Breast epithelium (tissue), 4 donors: Measurements from ENCODE around the gene NUDT11. TPM values are rescaled to one million over a fixed set of nuclear protein-coding genes. Genes with fewer than 3 reads are reported as not detected.
"Not testable (repeated sequence)": the region's sequence is repeated elsewhere in the genome, so short reads cannot be mapped to it uniquely, and the experiment has no call there.

Experiments
- DNase-seq, 2 donors: peaks; one replicate each; pipeline ENCODE4 v3.0.0-alpha.2; 2019; ENCODE audit warnings: low spot score in 2 of 2
- H3K27ac ChIP-seq, 2 donors: fragments of 200-600 bp; sonication (generic) in 1 of 2; one replicate each; pipeline ENCODE4 v1.5.1; 2016 to 2019; ENCODE audit warnings: mild to moderate bottlenecking in 1 of 2
- H3K27me3 ChIP-seq, 2 donors: fragments of 200-600 bp; sonication (generic) in 1 of 2; one replicate each; pipeline versions ENCODE4 v1.5.1 to v1.6.0; 2017 to 2019; ENCODE audit warnings: control low read depth in 1 of 2, mild to moderate bottlenecking in 1 of 2
- H3K36me3 ChIP-seq: fragments of 200-600 bp; one replicate; pipeline ENCODE4 v1.5.1; 2019
- H3K4me1 ChIP-seq, 2 donors: fragments of 200-600 bp; sonication (generic); one replicate each; pipeline ENCODE4 v1.5.1; 2016 to 2019; ENCODE audit warnings: control low read depth in 1 of 2
- H3K4me3 ChIP-seq, 3 donors: fragments of 200-600 bp; sonication (generic); 1 replicate in 2 of 3; 2 replicates in 1 of 3; pipeline ENCODE4 v1.5.1; 2016 to 2019; ENCODE audit warnings: mild to moderate bottlenecking in 3 of 3, moderate library complexity in 2 of 3
- H3K9me3 ChIP-seq, 2 donors: fragments of 200-600 bp; sonication (generic) in 1 of 2; one replicate each; pipeline ENCODE4 v1.5.1; 2016 to 2019; ENCODE audit warnings: control low read depth in 1 of 2
- CTCF ChIP-seq, 3 donors: fragments of 450-650 bp; IDR thresholded peaks; one replicate each; pipeline ENCODE4 v1.5.1; 2016 to 2017; ENCODE audit warnings: antibody characterized with exemption in 3 of 3, mild to moderate bottlenecking in 3 of 3, moderate library complexity in 3 of 3
- POLR2A ChIP-seq: fragments of 450-650 bp; IDR thresholded peaks from one replicate; pipeline ENCODE4 v1.6.1; 2016; ENCODE audit warnings: antibody characterized with exemption, mild to moderate bottlenecking, moderate library complexity
- POLR2AphosphoS5 ChIP-seq, 3 donors: sonication (generic); formaldehyde crosslinking; IDR thresholded peaks; one replicate each; pipeline ENCODE4 v1.6.1; 2017; ENCODE audit warnings: antibody characterized with exemption in 3 of 3
- intact Hi-C: fragments of 100-400 bp; cut with DNase I; formaldehyde crosslinking; loops from one replicate; pipeline ENCODE4 v1.15.1; 2023; ENCODE audit warnings: low total_unique reads
- total RNA-seq, 3 donors: library from RNA; depleted of rRNA; stranded (reverse); fragments of >200 nt; gene quantifications; one replicate each; pipeline ENCODE4 v1.1.0, GENCODE V29; 2016

The NUDT11 gene
- total RNA-seq, 3 donors from 2014 or later, result 1.4 to 2.6 (median 2.2) TPM

- intact Hi-C loops, result no loop called here
- H3K4me1 ChIP-seq, result no peaks in the 10 kb centered on the region
- no peak overlapping the region for H3K27ac ChIP-seq
- no peaks in the 10 kb centered on the region for H3K9me3 ChIP-seq
- DNase-seq, result no peak
- peaks cover 0 to 64% of the 10 kb centered on the region in 2 donors for H3K27me3 ChIP-seq
- TF ChIP-seq POLR2AphosphoS5 (IDR thresholded peaks at IDR 0.05) (no peak), CTCF (IDR thresholded peaks at IDR 0.05) (no peak), POLR2A (no peak)
- no peaks in the 10 kb centered on the region for H3K36me3 ChIP-seq
- H3K4me3 ChIP-seq, result no peak overlapping the region
Observed at GRCh38 chrX:51487960-51488267, 8.5 kb downstream of the NUDT11 start.

- DNase-seq, result no peak
- intact Hi-C loops, result no loop called here
- H3K4me3 ChIP-seq, result no peak overlapping the region
- H3K9me3 ChIP-seq, result no peaks in the 10 kb centered on the region
- H3K27me3 ChIP-seq, result peaks cover 0 to 40% of the 10 kb centered on the region in 2 donors
- no peak for TF ChIP-seq POLR2A
- no peak for TF ChIP-seq POLR2AphosphoS5 (IDR thresholded peaks at IDR 0.05)
- no peak for TF ChIP-seq CTCF (IDR thresholded peaks at IDR 0.05)
- no peaks in the 10 kb centered on the region for H3K36me3 ChIP-seq
- no peaks in the 10 kb centered on the region for H3K4me1 ChIP-seq
- no peak overlapping the region for H3K27ac ChIP-seq
Observed at GRCh38 chrX:51484616-51485015, 11.8 kb downstream of the NUDT11 start.

GRCh38 chrX:51482411-51482810 lies 14.0 kb downstream of the NUDT11 start:
- peaks cover 0 to 43% of the 10 kb centered on the region in 2 donors for H3K27me3 ChIP-seq
- intact Hi-C loops, H3K9me3 ChIP-seq, H3K4me1 ChIP-seq, H3K4me3 ChIP-seq, H3K27ac ChIP-seq, DNase-seq, H3K36me3 ChIP-seq: not testable (repeated sequence)

GRCh38 chrX:51476930-51477329 lies 19.5 kb downstream of the NUDT11 start:
- intact Hi-C loops, result no loop called here
- TF ChIP-seq CTCF (IDR thresholded peaks at IDR 0.05) (no peak), POLR2A (no peak), POLR2AphosphoS5 (IDR thresholded peaks at IDR 0.05) (no peak)
- H3K4me1 ChIP-seq, result no peaks in the 10 kb centered on the region
- DNase-seq, result no peak
- no peaks in the 10 kb centered on the region for H3K36me3 ChIP-seq
- no peak overlapping the region for H3K4me3 ChIP-seq
- peaks cover 0 to 9% of the 10 kb centered on the region in 2 donors for H3K9me3 ChIP-seq
- H3K27ac ChIP-seq, result no peak overlapping the region
- H3K27me3 ChIP-seq, result peaks cover 0 to 48% of the 10 kb centered on the region in 2 donors

- Histone ChIP-seq H3K4me3 (no peak overlapping the region), H3K27me3 (peaks cover 0 to 48% of the 10 kb centered on the region in 2 donors), H3K4me1 (no peaks in the 10 kb centered on the region), H3K36me3 (no peaks in the 10 kb centered on the region), H3K27ac (no peak overlapping the region), H3K9me3 (no peaks in the 10 kb centered on the region)
- no peak for DNase-seq
- intact Hi-C loops, result no loop called here
- TF ChIP-seq POLR2AphosphoS5 (IDR thresholded peaks at IDR 0.05) (no peak), CTCF (IDR thresholded peaks at IDR 0.05) (no peak), POLR2A (no peak)
Observed at GRCh38 chrX:51463322-51463721, 33.1 kb downstream of the NUDT11 start.
